TTC549 (cell line): ENCODE results near the gene CLPSL1.

Experiments
- FAIRE-seq: peaks from 2 replicates; lab custom pipeline; 2012; peaks lifted over from hg19 to GRCh38; lab: Jason Lieb, UNC

Gene CLPSL1

DNA sequence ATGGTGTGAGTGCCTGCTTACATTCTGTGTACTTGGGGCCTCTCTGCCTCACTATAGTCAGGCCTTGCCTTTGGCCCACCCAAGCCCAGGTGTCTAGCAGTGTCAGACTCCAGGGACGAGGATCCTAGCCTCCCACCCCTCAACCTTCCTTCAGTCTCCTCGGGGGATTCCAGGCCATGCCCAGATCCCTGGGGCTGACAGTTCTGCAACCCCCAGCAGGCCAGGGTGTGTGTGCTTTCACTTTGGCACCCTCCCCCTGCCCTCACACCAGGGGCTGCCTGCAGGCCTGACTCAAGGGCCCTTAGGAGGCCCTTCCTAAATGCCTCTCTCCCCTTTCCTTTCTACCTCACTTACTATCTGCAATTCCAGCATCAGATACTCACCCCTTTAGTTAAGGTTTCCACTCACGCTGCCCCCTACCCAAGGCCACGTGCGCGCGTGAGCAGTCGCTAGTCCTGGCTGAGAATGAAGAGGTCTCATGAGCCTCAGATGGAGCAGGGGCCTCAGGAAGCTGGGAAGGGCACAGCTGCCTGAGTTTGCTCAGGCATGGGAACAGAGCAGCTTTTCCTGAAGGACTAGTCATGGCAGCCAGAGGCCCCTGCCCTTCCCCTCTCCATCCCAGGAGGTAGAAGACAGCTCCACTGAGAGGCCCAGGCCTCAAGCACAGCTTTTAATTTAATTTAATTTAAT is 17.2 kb downstream of the CLPSL1 start:
- no peak for FAIRE-seq

DNA sequence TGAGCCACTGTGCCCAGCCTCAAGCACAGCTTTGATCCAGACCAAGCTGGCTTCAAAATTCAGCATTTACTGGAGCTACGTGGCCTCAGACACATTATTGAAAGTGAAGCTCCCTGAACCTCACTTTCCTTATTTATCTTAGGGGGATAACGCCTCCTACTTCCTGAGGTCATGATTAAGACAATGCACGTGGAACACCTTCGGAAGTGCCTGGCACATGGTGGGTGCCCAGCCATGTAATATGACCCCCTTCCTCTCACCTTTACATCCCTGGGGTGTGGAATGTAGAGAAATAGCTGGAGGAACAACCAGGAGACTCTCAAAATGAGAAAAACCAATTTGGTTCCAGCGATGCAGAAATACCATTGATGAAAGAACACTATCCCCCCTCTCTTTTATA is 17.9 kb downstream of the CLPSL1 start:
- FAIRE-seq, result no peak

DNA sequence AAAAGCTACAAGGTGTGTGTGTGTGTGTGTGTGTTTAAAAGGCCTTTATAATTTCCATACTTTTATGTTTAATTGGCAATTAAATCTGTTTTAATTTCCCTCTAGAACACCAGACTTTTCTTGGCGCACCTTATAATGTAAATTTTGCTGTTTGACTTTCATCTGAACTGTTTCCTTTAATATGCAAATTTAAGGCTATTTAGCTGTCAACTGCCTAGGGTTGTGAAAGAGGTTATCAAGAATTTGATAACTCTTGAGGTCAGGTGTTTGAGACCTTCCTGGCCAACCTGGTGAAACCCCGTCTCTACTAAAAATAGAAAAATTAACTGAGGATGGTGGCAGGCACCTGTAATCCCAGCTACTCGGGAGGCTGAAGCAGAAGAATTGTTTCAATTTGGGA is 20.3 kb downstream of the CLPSL1 start:
- FAIRE-seq, result no peak

DNA sequence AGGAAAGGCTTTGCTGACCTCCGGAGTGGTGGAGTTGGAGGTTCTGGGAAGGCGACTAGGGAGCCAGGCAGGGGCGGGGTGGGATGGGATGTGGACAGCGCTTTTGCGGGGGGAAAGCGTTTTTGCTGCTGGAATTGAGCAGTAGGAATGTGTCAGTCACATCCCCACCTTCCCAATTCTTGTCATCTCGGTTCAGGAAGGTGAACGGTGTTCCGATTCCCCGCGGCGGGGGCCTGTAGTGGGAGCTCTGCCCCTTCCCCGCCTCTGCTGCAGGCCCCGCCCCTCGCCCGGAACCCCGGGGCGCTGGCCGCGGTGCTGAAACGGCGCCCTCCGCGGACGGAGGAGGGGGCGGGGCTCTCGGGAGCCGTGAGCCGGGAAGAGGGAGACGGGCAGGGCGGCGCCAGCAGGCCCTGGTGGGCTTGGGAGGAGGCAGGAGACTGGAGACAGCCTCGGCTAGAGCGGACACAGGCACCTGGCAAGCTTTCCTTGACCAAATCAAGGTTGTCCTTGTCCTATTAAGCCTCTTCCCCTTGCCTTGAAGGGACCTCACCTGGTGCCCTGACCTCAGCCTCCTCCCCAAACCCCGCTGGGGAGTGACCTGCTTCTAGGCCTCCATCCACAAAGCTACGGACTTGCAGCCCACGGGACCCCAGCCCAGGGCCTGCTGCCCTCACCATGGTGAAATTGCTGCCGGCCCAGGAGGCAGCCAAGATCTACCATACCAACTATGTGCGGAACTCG is 24.3 kb downstream of the CLPSL1 start, which contains the start of gene LHFPL5:
LHFPL5 (plus strand) TSS at position 357 of the 741 bp plus-strand sequence; CDS start at position 676, 319 bp downstream.
- no peak for FAIRE-seq

DNA sequence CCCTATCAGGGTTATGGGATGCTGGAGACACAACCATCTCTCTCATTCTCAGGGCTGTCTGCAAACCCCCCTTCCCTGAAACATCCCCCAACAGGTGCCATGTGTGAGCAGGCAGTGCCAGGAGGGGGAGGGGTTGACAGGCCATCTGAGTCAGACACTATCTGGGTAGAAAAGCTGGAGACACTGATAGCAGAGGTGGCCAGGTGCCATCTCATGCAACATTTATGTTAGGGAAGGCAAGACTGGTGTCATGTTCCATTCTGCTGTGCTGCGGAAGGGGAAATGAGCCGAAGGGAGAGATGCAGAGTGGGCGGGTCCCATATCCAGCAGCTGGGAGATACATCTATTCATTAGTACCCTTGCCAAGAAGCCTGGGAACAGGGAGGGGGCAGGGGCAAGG is 27.9 kb downstream of the CLPSL1 start:
- FAIRE-seq, result no peak

DNA sequence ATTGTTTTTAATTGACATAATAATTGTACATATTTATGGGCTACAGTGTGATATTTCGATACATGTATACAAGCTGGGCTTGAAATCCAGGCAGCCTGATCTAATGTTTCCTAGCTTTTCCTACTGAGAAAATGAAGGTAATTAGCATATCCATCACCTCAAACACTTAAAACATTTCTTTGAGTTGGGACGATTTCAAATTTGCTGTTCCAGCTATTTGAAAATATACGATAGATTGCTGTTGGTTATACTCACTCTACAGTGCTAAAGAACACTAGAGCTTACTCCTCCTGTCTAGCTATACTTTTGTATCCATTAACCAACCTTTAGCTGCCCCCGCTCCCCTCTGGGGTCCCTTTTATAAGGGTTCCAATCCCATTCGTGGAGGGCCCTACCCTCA is 29.0 kb downstream of the CLPSL1 start:
- FAIRE-seq, result no peak

DNA sequence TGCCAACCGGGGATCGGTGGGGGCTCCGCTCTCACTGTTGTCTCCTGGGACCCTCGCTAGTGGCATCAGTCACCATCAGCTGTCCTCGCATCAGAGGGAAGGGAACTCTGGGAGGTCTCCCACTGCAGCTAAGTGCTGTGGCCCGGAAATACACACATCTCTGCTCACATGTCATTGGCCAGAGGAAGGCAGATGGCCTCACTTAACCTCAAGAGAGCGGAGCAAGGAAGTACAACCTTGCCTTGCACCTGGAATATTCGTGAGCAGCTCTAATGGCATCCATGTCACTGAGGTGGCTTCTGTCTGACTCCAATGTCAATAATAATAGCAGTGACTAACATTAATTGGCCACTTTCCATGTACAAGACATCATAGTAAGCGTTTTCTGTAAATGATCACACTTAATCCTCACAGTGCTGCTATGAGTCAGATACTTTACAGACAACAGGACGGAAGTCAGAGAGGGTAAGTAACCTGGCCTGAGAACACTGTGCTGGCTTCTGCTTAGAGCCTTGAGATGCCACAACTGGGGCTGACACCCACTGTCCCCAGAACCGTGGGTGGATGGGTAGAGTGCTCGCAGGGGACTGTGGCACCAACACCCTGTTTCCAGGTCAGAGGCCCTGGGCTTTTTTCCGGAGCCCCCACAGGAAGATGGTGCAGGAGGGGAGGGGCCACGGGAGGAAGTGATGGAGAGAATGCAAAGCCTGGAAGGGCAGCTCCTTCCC is 30.3 kb downstream of the CLPSL1 start:
- FAIRE-seq, result no peak

DNA sequence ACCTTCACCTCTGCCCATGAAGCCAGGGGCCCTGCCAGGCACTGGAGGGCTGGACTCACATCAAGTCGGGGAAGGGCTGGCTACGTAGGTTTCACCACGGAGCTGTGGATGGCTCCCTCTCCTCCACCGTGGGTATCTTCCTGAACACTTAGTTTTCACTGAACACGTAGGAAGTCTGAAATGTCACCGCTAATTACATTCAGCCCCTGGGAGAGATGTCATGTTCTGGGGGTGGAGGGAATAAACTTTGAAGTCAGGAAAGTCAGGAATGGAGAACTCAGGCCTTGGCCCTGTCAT is 30.8 kb downstream of the CLPSL1 start:
- FAIRE-seq, result no peak

DNA sequence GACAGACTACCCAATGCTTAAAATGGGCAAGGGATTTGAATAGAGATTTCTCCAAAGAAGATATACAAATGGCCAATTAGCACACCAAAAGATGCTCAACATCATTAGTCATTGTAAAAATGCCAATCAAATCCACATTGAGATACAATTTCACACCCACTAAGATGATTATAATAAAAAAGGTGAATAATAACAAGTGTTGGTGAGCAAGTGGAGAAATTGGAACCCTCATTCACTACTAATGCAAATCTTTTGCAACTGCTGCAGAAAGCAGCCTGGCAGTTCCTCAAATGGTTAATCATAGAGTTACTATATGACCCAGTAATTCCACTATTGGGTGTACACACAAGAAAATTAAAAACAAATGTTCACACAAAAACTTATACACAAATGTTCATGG is 36.7 kb downstream of the CLPSL1 start:
- no peak for FAIRE-seq

DNA sequence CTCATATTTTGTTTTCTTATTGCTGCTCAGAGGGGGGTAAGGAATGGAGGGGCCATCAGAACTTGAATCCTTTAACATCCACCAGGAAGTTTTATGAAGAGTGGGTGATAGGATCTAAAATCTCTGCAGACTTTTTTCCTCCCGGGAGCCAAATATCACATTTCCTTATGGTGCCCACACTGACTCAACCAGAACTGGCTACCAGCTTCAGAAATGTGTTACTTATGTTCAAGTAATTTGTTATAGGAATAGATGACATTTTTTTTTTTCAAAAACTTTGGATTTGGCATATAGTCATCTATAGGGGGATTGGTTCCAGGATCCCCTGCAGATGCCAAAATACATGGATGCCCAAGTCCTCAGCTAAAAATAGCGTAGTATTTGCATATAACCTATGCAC is 42.8 kb downstream of the CLPSL1 start:
- no peak for FAIRE-seq

DNA sequence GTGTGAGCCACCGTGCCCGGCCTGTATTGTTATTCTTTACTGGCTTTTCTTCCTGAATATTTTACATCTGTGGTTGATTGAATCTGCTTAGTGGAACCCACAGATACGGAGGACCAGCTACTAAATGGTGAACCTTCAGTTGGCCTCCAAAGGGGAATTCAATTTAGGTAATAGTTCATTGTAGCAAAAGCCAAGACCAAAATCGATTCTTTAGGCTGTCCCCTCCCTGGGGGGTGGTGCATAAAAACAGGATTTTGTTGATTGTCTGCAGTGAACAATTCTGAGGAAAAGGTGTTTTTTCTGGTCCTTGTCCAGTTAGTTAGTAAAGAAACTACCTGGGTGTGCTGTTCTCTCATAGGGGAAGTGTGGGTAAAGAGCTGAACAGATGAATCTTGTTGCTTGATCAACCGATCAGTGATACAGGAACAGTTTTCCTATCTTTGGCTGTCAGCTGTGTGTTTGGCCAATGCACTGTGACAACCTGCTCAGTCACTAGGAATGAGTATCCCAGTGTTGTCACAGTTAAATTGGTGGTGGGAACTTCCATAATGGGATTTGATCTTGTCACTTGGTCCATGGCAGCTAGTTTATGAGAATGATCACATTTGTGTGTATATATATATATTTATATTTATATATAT is 43.9 kb downstream of the CLPSL1 start:
- no peak for FAIRE-seq

DNA sequence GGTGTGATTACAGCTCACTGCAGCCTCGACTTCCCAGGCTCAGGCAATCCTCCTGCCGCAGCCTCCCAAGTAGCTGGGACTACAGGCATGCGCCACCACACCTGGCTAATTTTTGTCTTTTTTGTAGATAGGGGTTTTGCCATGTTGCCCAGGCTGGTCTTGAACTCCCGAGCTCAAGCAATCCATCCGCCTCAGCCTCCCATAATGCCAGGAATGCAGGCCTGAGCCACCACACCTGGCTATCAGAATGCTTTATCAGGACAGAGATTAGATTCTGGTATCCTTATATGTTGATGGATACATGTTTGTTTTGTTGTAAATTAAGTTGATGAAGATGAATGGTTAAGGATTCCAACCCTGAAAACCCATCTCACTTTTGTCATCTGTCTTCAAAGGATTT is 48.5 kb downstream of the CLPSL1 start:
- FAIRE-seq, result no peak

DNA sequence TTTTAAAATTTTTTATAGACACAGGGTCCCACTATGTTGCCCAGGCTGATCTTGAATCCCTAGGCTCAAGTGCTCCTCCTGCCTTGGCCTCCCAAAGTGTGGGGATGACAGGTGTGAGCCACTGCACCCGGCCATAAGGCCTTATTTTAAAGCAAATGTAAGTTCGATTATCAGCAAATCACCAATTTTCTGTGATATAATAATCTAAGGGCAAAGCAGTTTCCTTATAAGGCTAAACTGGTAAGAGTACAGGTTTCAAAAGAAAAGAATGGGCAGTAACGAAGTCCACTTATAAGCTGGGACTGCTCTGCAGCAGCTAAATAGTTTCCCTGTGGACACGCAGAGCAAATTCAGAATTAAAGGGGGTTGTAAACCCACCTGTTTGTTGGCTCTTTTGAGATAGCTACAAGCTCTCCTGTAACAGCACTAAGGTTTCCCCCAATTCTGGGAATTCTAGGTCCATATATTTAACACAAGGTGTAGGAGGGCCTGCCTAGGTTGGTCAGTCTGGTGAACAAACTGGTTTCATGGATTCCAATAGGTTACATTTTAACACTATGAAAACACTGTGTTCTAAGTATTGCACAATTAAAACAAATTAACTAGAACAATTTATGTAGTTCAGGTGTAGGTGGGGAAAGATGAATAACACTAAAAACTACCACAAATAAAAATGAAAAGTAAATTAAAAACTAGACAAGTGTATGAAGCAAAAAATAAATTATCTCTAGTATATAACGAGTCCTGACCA is 50.6 kb downstream of the CLPSL1 start:
- FAIRE-seq, result no peak

DNA sequence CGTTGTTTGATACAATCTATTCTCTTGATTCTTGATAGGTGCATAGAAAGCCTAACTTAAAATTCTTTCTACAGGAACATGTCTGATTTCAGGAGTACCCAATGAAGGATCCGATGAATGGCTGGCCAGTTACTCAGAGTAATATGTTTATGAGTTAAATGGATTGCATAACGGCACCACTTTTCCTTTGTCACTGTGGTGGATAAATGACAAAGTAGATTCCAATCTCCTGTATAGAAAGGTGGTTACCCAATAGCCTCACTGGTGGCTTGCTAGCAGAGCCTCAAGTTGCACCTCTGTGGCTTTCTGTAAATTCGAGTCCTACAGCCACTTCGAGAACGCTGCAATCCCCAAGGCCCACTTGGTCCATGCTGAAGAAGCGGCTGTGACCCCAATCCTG is 52.7 kb downstream of the CLPSL1 start:
- no peak for FAIRE-seq
